HG02610 (cell line): ENCODE results near the gene TUFT1.

Source experiments
- ATAC-seq: cut with Tn5 transposase; IDR thresholded peaks from one replicate; pipeline ENCODE4 v1.9.1; 2021; ENCODE audit warnings: mild to moderate bottlenecking, moderate library complexity; ENCODE audit not compliant: unreplicated experiment

TUFT1 gene

GRCh38 chr1:151540021-151540981 is at the start of gene TUFT1:
TSS of gene TUFT1 (plus strand) at chr1:151540309. CDS start at chr1:151540367, 58 bp downstream.
- peak; percentile 93 for ATAC-seq

- no peak for ATAC-seq
These were observed 48.5 kb upstream of the TUFT1 start for GRCh38 chr1:151491641-151492040.

- no peak for ATAC-seq
These were observed 48.0 kb upstream of the TUFT1 start for GRCh38 chr1:151492120-151492519.

GRCh38 chr1:151493042-151493441 is 47.1 kb upstream of the TUFT1 start:
- no peak for ATAC-seq

GRCh38 chr1:151494741-151495281 is 45.3 kb upstream of the TUFT1 start:
- peak; percentile 51 for ATAC-seq

GRCh38 chr1:151495316-151495715 is 44.8 kb upstream of the TUFT1 start:
- ATAC-seq: no peak

GRCh38 chr1:151499365-151499764 is 40.7 kb upstream of the TUFT1 start:
- ATAC-seq: no peak

- ATAC-seq: no peak
These were observed 40.2 kb upstream of the TUFT1 start for GRCh38 chr1:151499930-151500329.

GRCh38 chr1:151501474-151501873 is 38.6 kb upstream of the TUFT1 start:
- ATAC-seq: no peak

- ATAC-seq: no peak
These were observed 37.9 kb upstream of the TUFT1 start for GRCh38 chr1:151502035-151502700.

- ATAC-seq: no peak
These were observed 37.0 kb upstream of the TUFT1 start for GRCh38 chr1:151502859-151503780.

GRCh38 chr1:151504252-151504651 is 35.9 kb upstream of the TUFT1 start:
- ATAC-seq: no peak

- no peak for ATAC-seq
These were observed 35.4 kb upstream of the TUFT1 start for GRCh38 chr1:151504759-151505158.

GRCh38 chr1:151508833-151509232 is 31.3 kb upstream of the TUFT1 start:
- ATAC-seq: no peak

GRCh38 chr1:151509350-151510019 is 30.6 kb upstream of the TUFT1 start:
- ATAC-seq: no peak

GRCh38 chr1:151510020-151510405 is 30.1 kb upstream of the TUFT1 start:
- no peak for ATAC-seq

- no peak for ATAC-seq
These were observed 29.5 kb upstream of the TUFT1 start for GRCh38 chr1:151510614-151510956.

GRCh38 chr1:151510957-151511635 is 29.0 kb upstream of the TUFT1 start, which contains the start of gene CGN:
TSS of gene CGN (plus strand) at chr1:151511387. CDS start at chr1:151518520, 7,133 bp downstream.
- peak; percentile 73 for ATAC-seq

GRCh38 chr1:151511636-151512215 is 28.4 kb upstream of the TUFT1 start:
- ATAC-seq: peak; percentile 12
